K562 (cell line): ENCODE data around the gene SDF4. TPM values are rescaled to one million over a fixed set of nuclear protein-coding genes. Genes with fewer than 3 reads are reported as not detected.

ENCODE experiments used
- ATAC-seq: fragments of 200-7000 bp; cut with Tn5 transposase; 3 replicates; pipeline ENCODE4 v1.9.1; 2020; ENCODE audit warnings: moderate library complexity
- BruUV-seq: library from RNA; stranded (reverse); fragments of 400-500 nt; replicated peaks from 2 replicates; lab custom pipeline; 2021; lab: Mats Ljungman, UMichigan
- CTCF ChIA-PET: fragments of 300-600 bp; formaldehyde crosslinking; extraction: SDS; loops from one replicate; lab custom pipeline; 2021; ENCODE audit warnings: low intra/inter-chr PET ratio; lab: Yijun Ruan, JAX
- POLR2A ChIA-PET: fragments of 300-600, 350-650 bp; sonication (Branson Sonifier 250); formaldehyde crosslinking; extraction: SDS; loops from one replicate; lab custom pipeline; 2021; ENCODE audit warnings: antibody characterized with exemption, inconsistent platforms; lab: Yijun Ruan, JAX
- DNase-seq, 4 experiments: peaks; one replicate each; pipeline versions ENCODE4 v3.0.0 to v3.0.0-alpha.2; 2011 to 2018; ENCODE audit warnings: low spot score in 3 of 4, mixed read lengths in 3 of 4; ENCODE audit errors: extremely low read depth in 1 of 4
- FAIRE-seq: peaks from 2 replicates; lab custom pipeline; 2011; peaks lifted over from hg19 to GRCh38; lab: Jason Lieb, UNC
- H2AFZ ChIP-seq: 2 replicates; pipeline ENCODE4 v1.6.0; 2011; ENCODE audit warnings: low read depth, low read length, control low read depth, inconsistent platforms
- H3K27ac ChIP-seq: fragments of 200-600 bp; 3 replicates; pipeline ENCODE4 v1.8.0; 2011; ENCODE audit warnings: low read depth, mild to moderate bottlenecking, control low read depth, inconsistent platforms, low read length, moderate library complexity, mixed read lengths; ENCODE audit errors: extremely low read depth
- H3K27me3 ChIP-seq, 2 experiments: fragments of 300-600 bp in 1 of 2; 2 replicates in 1 of 2; 3 replicates in 1 of 2; pipeline versions ENCODE4 v1.6.0 to v1.8.0; 2011; ENCODE audit warnings: inconsistent platforms in 2 of 2, low read length in 2 of 2, mild to moderate bottlenecking in 1 of 2, mixed read lengths in 1 of 2, moderate library complexity in 1 of 2; ENCODE audit not compliant: control insufficient read depth in 2 of 2, insufficient read depth in 2 of 2
- H3K36me3 ChIP-seq: fragments of 300-600 bp; 3 replicates; pipeline ENCODE4 v1.8.0; 2011; ENCODE audit warnings: mild to moderate bottlenecking, low read length, inconsistent platforms; ENCODE audit not compliant: control insufficient read depth, insufficient read depth
- H3K4me1 ChIP-seq, 2 experiments: fragments of 200-600 bp in 1 of 2; replicated peaks in 1 of 2; 2 replicates in 1 of 2; 3 replicates in 1 of 2; pipeline versions ENCODE4 v1.5.1 to v1.8.0; 2011; ENCODE audit warnings: inconsistent platforms in 2 of 2, low read length in 2 of 2, mild to moderate bottlenecking in 1 of 2, mixed read lengths in 1 of 2, moderate library complexity in 1 of 2; ENCODE audit not compliant: control insufficient read depth in 2 of 2, insufficient read depth in 2 of 2
- H3K4me2 ChIP-seq: 2 replicates; pipeline ENCODE4 v1.6.1; 2011; ENCODE audit warnings: low read length, control low read depth, inconsistent platforms, mixed read lengths; ENCODE audit not compliant: insufficient read depth
- H3K4me3 ChIP-seq: fragments of 200-600 bp; sonication (generic), shearing (Covaris generic); 2 replicates; pipeline ENCODE4 v1.5.1; 2016; ENCODE audit warnings: control low read depth, inconsistent platforms
- H3K79me2 ChIP-seq: fragments of 200-600 bp; 3 replicates; pipeline ENCODE4 v1.8.0; 2011; ENCODE audit warnings: low read length, inconsistent platforms; ENCODE audit not compliant: control insufficient read depth, insufficient read depth
- H3K9ac ChIP-seq, 2 experiments: 2 replicates each; pipeline versions ENCODE4 v1.6.0 to v1.6.1; 2011; ENCODE audit warnings: low read depth in 2 of 2, low read length in 2 of 2, control low read depth in 1 of 2, inconsistent platforms in 1 of 2, mild to moderate bottlenecking in 1 of 2, mixed read lengths in 1 of 2; ENCODE audit not compliant: insufficient read depth in 1 of 2
- H3K9me1 ChIP-seq: one replicate; pipeline ENCODE4 v1.6.0; 2011; ENCODE audit warnings: inconsistent platforms, mild to moderate bottlenecking, low read length, moderate library complexity; ENCODE audit not compliant: control insufficient read depth, insufficient read depth
- H3K9me3 ChIP-seq: replicated peaks from 2 replicates; pipeline ENCODE4 v1.5.1; 2011; ENCODE audit warnings: low read depth, low read length, inconsistent platforms; ENCODE audit not compliant: control insufficient read depth, insufficient read depth
- H4K20me1 ChIP-seq: replicated peaks from 2 replicates; pipeline ENCODE4 v1.6.1; 2011; ENCODE audit warnings: low read length, inconsistent platforms, mixed read lengths; ENCODE audit not compliant: control insufficient read depth, insufficient read depth
- MAFF ChIP-seq: IDR thresholded peaks from 2 replicates; pipeline ENCODE4 v1.6.1; 2012; ENCODE audit warnings: low read length, improper control_type of control experiment
- ZNF263 ChIP-seq: sonication (generic); formaldehyde crosslinking; IDR thresholded peaks from 2 replicates; pipeline ENCODE4 v1.8.0; 2022; ENCODE audit warnings: mild to moderate bottlenecking, missing genetic modification reagents, borderline replicate concordance
- ZNF324 ChIP-seq: fragments of 250-450 bp; sonication (Bioruptor Pico); IDR thresholded peaks from 2 replicates; pipeline ENCODE4 v1.4.0; 2020; ENCODE audit warnings: mild to moderate bottlenecking
- WGBS: fragments of 100-300 bp; shearing (Covaris generic); methylation state at CpG from one replicate; pipeline ENCODE4 v1.1.6; 2016; ENCODE audit warnings: low coverage, mixed read lengths; ENCODE audit not compliant: insufficient coverage; ENCODE audit errors: missing lambda C conversion rate; 5-methylcytosine and 5-hydroxymethylcytosine counted together
- in situ Hi-C: fragments of 300-500 bp; cut with MboI; formaldehyde crosslinking; loops from 4 replicates; pipeline ENCODE4 v1.15.0; 2018; ENCODE audit warnings: inconsistent platforms, mixed read lengths
- intact Hi-C: fragments of 100-400 bp; cut with micrococcal nuclease; formaldehyde crosslinking; loops from 2 replicates; pipeline ENCODE4 v1.14.2; 2022
- polyA plus RNA-seq, 8 experiments: library from polyadenylated mRNA; depleted of rRNA in 4 of 8; stranded (reverse) in 5 of 8; unstranded in 3 of 8; fragments of >200 nt; fragmentation: Nextera tagmentation in 2 of 8; fragmentation: Illumina TruSeq in 1 of 8; extraction: Ambion mirVana in 2 of 8; extraction: Trizol in 1 of 8; gene quantifications; 2 replicates each; pipeline versions ENCODE4 v1.2.1 to v1.2.3, GENCODE V29; 2011 to 2014; ENCODE audit warnings: inconsistent platforms in 1 of 8, missing spikeins in 1 of 8
- total RNA-seq, 7 experiments: library from RNA; depleted of rRNA in 6 of 7; stranded (reverse); fragments of >200 nt in 6 of 7; fragmentation: Illumina TruSeq in 2 of 7; extraction: Trizol in 2 of 7; gene quantifications; 2 replicates each; pipeline versions ENCODE4 v1.2.1 to v1.2.3, GENCODE V29; 2011 to 2021; ENCODE audit warnings: low replicate concordance in 1 of 7
- TF ChIP-seq, protein P1 (sequence below): fragments of 450-650 bp; IDR thresholded peaks from 2 replicates; pipeline ENCODE4 v1.6.1; 2014; ENCODE audit warnings: low read depth, mild to moderate bottlenecking, moderate library complexity, borderline replicate concordance

The SDF4 gene
- total and polyA plus RNA-seq, 9 of the 15 experiments (the other 6 are each of a cell fraction or from before 2014, with no cell fraction given), result 0.35 to 160 (median 65.2) TPM

GRCh38 chr1:1171161-1171545 is 60.6 kb downstream of the SDF4 start (continued):
- TF ChIP-seq, protein P1, sequence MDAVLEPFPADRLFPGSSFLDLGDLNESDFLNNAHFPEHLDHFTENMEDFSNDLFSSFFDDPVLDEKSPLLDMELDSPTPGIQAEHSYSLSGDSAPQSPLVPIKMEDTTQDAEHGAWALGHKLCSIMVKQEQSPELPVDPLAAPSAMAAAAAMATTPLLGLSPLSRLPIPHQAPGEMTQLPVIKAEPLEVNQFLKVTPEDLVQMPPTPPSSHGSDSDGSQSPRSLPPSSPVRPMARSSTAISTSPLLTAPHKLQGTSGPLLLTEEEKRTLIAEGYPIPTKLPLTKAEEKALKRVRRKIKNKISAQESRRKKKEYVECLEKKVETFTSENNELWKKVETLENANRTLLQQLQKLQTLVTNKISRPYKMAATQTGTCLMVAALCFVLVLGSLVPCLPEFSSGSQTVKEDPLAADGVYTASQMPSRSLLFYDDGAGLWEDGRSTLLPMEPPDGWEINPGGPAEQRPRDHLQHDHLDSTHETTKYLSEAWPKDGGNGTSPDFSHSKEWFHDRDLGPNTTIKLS, result no peak
- TF ChIP-seq ZNF324 (CRISPR knock-in tag), result no peak

DNA sequence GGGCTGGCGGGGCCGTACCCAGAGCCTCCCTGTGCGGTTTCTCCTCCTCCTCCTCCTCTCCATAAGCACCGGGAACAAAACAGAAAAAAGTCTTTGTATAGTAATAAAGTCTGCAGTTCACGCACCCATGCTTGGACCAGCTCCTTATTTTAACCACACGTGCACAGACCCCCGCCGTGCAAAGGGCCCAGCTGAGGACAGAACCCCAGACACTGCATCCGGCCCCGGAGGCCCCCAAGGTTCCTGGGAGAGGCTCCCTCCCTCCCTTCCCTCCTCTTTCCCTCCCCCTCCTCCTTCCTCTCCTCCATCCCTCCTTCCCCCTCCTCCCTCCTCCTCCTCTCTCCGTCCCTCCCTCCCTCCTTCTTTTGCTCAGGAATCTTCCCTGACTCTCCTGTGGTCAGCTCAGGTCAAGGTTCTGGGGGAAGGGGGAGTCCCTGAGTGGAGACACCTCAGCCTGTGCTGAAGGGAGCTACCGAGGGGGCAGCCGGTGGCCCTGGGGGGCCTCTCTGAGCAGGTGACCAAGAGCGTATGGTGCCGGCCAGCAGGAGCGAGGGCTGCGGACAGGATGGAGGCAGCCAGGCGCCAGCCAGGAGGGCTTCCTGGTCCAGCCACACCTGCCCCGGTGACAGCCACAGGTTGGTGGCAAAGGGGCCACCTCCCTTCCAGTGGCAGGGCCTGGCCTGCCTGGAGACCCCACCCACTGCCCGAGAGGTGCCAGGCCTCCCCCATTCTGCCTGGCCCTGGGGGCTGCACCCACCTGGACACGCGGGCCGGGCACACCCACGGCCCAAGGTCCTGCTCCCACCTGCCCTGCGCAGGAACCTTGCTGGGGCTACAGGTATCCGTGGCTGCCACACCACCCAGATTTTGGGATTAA is 61.3 kb downstream of the SDF4 start:
- peaks cover 6% of the 10 kb centered on the region; the same call in 1 of the 2 replicates for H4K20me1 ChIP-seq
- no TSS peak for BruUV-seq
- no peak overlapping the region for H3K4me3 ChIP-seq
- H2AFZ ChIP-seq, result no peak overlapping the region
- H3K9ac ChIP-seq, result peak overlapping the region in 1 of 2 experiments; percentile 45; a peak in 1 of 4 replicates
- ATAC-seq (no peak), FAIRE-seq (no peak), DNase-seq (peak in 1 of 4 experiments; percentile 12)
- no peaks in the 10 kb centered on the region for H3K36me3 ChIP-seq
- WGBS, result 7% methylated on average over 24 of the region's 26 CpGs
- H3K27ac ChIP-seq, result no peak overlapping the region
- CTCF ChIA-PET, result no interaction called here
- POLR2A ChIA-PET, result interaction anchor here (0.6 to 1.0 kb wide), 3 partner anchors 11 to 85 kb away, joined by 3 to 5 read pairs (median 3); no protein-coding TSS in a partner anchor
- no peak overlapping the region for H3K4me2 ChIP-seq
- no peaks in the 10 kb centered on the region for H3K9me1 ChIP-seq
- in situ Hi-C loops (no loop called here), intact Hi-C loops (no loop called here)
- H3K4me1 ChIP-seq, result peaks cover 0 to 83% of the 10 kb centered on the region in 2 experiments; a peak in 2 of 5 replicates
- no peaks in the 10 kb centered on the region for H3K79me2 ChIP-seq
- no peak for TF ChIP-seq MAFF
- peak; percentile 71 for TF ChIP-seq ZNF263 (CRISPR knock-in tag)
- H3K9me3 ChIP-seq, result 0 out of 2 replicates have a peak, but pooled peaks cover under 1% of the 10 kb centered on the region
- H3K27me3 ChIP-seq, result peaks cover 63 to 86% of the 10 kb centered on the region in 2 experiments
